Measurements from ENCODE around the gene THOC5.

Gene THOC5

DNA sequence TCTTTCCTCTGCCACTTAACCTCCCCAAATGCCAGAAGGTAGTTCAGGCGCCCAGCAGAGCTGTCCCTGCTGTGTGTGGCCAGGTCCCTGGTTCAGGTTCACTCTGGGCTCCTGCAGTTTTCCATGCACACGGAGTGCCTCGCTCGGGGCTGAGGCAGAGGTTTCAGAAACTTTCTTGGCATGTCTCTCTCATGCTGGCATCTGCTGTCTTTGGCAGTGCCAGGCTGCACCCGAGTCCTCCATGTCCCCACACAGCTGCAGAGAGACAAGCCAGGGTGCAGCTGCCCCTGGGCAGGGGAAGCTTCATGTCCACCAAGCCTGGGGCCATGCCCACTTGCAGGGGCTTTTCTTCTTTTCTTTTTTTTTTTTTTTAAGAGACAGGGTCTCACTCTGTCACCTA, 80.6 kb downstream of the THOC5 start:
- DNase-seq (ENCODE audit: low read depth), result no peak

DNA sequence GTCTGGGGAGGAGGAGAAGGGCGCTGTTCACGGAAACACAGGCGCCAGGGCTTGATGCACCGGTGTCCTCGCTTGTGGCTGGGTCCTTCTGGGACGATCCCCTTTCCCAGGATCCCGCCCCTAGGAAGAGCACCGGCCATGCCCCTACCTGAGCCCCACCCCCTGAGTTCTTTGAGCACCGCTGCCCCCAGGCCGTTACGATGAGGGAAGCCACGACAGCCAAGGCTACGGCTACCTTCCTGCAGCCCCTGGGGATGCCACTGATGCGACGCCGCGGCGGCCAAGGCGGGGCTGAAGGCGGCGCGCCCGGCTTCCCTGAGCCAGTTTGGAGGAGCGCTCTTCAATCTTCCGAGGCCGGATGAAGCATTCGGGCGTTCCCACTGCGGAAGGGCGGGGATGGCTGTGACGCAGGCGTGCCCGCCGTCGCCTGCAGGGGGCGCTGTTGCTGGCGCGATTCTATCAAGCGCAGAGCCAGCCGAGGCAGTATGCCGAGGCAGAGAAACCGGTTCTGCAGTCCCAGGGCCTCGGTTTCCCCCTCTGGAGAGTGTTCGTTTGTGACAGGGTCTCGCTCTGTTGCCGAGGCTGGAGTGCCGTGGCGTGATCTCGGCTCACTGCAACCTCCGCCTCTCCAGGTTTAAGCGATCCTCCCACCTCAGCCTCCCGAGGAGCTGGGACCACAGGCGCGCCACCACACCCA, 83.2 kb downstream of the THOC5 start:
- peak; percentile 8 for DNase-seq (ENCODE audit: low read depth)

DNA sequence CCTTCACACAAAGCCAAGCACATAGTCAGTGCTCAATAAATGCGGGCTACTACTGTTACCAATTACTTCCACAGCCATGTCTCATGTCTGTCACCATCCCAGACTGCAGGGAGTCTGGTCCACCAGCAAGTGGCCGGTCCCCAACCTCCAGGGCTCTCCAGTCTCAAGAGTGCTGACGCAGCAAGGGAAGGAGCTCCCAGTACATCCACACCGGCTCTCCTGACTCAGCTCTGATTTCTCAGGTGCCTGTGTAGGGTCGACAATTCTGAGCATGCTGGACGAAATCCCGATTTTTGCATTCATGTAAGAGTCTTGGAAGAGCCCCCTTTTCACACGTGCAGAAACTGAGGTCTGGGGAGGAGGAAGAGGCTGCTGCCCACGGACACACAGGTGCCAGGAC, 83.8 kb downstream of the THOC5 start:
- no peak for DNase-seq (ENCODE audit: low read depth)

DNA sequence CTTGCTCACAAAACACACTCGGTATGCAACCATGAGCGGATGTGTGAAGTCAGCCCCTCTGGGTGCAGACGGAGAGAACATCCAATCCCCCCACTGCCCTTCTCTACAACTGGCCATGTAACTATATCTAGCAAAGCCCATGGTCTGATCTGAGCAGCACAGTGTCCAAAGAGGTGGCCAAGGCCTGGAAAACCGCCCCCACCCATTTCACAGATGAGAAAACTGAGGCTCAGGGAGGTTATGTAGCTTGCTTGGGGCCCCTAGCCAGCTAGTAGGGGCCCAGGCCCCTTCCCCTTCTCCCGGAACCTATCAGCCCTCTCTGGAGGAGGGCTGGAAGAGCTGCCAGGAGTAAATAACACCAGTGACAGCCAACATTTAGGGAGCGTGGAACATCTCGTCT, 89.0 kb downstream of the THOC5 start:
- no peak for DNase-seq (ENCODE audit: low read depth)

DNA sequence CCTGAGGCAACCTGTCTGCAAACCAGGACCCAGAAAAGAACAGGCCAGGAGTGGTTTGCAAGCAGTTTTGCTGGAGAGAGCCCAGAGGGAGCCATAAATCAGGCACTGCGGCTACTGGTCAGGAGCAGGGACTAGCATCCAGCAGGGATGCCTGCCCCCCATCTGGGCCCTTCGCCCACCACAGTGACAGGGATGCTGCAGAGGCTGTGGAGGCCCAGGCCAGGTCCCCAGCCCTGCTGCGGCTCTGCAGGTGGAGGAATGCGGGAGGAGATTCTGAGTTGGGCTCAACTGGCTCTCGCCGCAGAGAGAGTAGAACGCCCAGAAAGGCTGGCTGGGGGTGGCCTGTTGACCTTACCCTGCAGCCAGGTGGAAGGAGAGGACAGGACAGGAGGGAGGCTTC, 89.9 kb downstream of the THOC5 start:
- DNase-seq (ENCODE audit: low read depth), result no peak

DNA sequence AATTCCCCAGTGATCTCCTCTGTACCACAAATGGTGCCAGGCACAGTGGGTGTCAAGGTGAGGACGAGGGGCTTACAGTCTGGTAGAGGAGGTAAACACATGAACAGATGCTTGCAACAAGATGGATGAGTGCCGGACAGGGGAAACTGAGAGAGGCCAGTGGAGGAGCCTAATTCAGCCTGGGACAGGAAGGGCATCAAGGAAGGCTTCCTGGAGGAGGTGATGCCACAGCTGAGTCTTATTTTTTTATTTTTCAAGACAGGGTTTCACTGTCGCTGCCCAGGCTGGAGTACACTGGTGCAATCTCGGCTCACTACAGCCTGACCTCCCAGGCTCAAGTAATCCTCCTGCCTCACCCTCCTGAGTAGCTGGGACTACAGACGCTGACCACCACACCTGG, 92.3 kb downstream of the THOC5 start:
- no peak for DNase-seq (ENCODE audit: low read depth)

DNA sequence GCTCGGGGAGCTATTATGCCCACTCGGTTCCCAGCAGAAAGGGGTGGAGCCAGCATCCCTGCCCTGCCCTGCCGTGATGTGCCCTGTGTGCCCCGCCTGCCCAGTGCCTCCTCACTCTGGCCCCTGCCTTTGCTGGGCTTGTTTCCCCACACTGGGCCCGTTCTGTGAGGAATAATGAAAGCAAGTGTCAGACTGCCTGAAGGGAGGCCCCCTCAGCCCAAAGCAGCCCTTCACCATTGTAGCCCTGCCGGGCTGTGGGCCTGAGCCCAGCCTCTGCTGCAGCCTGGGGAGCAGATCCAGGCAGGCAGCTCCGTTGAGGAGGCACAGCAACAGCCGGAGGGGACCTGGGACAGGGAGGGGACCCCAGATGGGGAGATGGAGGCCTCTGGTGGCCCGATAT, 93.8 kb downstream of the THOC5 start:
- no peak for DNase-seq (ENCODE audit: low read depth)

DNA sequence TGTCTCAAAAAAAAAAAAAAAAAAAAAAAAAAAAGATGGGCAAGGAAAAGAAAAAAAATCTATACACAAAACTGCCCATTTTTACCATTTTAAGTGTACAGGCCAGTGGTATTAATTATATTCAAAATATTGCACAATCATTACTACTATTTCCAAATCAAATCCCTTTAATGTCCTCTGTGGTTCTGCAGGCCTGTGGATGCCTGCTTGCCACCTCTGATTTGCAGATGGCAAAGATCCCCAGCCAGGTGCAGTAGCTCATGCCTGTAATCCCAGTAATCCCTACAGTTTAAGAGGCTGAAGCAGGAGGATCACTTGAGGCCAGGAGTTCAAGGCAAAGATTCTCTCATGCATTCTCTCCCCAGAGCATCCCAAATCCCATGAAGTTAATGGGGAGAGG, 95.0 kb downstream of the THOC5 start:
- no peak for DNase-seq (ENCODE audit: low read depth)

DNA sequence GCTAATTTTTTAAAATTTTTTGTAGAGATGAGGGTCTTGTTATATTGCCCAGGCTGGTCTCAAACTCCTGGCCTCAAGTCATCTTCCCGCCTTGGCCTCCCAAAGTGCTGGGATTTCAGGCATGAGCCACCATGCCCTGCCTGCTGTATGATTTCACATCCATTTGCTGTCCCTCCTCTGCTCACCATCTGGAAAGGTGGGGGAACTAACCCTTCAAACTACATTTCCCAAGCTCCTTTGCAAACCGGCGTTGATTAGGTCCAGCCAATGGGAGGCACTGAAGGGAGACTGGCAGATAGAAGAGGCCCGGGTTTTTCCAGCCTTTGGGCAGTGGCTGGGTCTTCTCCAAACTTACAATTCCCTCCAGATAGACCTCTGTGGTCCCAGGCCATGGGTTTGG, 95.8 kb downstream of the THOC5 start:
- no peak for DNase-seq (ENCODE audit: low read depth)

DNA sequence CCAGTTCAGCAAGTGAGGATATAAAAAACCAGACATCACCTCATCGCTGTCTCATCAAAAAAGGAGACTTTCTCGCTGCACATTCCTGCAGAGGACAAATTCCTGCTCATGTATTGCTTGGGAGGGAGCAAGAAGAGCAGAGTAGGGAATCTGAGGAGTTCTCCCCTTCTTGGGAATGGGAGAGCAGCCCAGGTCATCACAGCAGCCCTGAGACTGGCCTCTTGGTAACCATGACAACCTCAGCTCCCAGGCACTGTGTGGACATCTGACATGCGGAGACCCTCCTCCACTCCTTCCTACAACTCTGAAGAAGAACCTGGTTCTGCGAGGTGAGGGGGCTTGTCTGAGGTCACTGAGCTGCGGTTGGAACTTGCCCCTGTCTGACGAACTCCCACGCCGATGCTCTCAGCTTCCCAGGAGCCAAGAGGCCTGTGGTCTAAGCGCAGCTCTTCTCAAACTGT, 97.3 kb downstream of the THOC5 start:
- no peak for DNase-seq (ENCODE audit: low read depth)

All from stimulated activated CD8-positive, alpha-beta memory T cell treated with anti-CD3 and anti-CD28 coated beads, Interleukin-15, amount 100 ng/mL, for 1 hour (primary cell).